C4-2B (cell line): ENCODE measurements around the gene ZNRD2.

ENCODE experiments used
- CTCF ChIP-seq: fragments of 450-650 bp; conservative IDR thresholded peaks from 2 replicates; pipeline ENCODE4 v1.5.1; 2017; ENCODE audit warnings: mild to moderate bottlenecking
- ZFX ChIP-seq: fragments of 450-650 bp; IDR thresholded peaks from 2 replicates; pipeline ENCODE4 v1.6.1; 2017

- TF ChIP-seq CTCF, result no peak
- TF ChIP-seq ZFX, result no peak
These were observed 22.7 kb downstream of the ZNRD2 start for GRCh38 chr11:65592858-65593517.
